HEK293 (cell line): ENCODE results near the gene TRAPPC10.

ENCODE experiments used
- IKZF3 ChIP-seq: fragments of 450-650 bp; IDR thresholded peaks from 2 replicates; pipeline ENCODE4 v1.5.0; 2018; ENCODE audit warnings: missing biosample characterization, mild to moderate bottlenecking, missing genetic modification characterization, moderate library complexity
- PRDM1 ChIP-seq: fragments of 450-650 bp; formaldehyde crosslinking; IDR thresholded peaks from 2 replicates; pipeline ENCODE4; 2016; ENCODE audit warnings: missing biosample characterization, missing genetic modification characterization
- PRDM10 ChIP-seq: fragments of 450-650 bp; formaldehyde crosslinking; IDR thresholded peaks from 2 replicates; pipeline ENCODE4 v1.5.1; 2016; ENCODE audit warnings: missing biosample characterization, missing genetic modification characterization
- PRDM6 ChIP-seq: fragments of 450-650 bp; formaldehyde crosslinking; IDR thresholded peaks from 2 replicates; pipeline ENCODE4 v1.5.1; 2017; ENCODE audit warnings: missing biosample characterization, missing genetic modification characterization
- TRIM28 ChIP-seq: IDR thresholded peaks from 2 replicates; pipeline ENCODE4 v1.6.1; 2011; ENCODE audit warnings: low read length, control low read depth, borderline replicate concordance
- ZBTB10 ChIP-seq: fragments of 450-650 bp; formaldehyde crosslinking; IDR thresholded peaks from 2 replicates; pipeline ENCODE4 v1.5.1; 2016; ENCODE audit warnings: missing biosample characterization, missing genetic modification characterization
- ZBTB48 ChIP-seq: fragments of 450-650 bp; formaldehyde crosslinking; IDR thresholded peaks from 2 replicates; pipeline ENCODE4 v1.5.1; 2016; ENCODE audit warnings: missing biosample characterization, missing genetic modification characterization
- ZBTB8A ChIP-seq: fragments of 450-650 bp; formaldehyde crosslinking; IDR thresholded peaks from 2 replicates; pipeline ENCODE4 v1.5.1; 2016; ENCODE audit warnings: missing biosample characterization, missing genetic modification characterization
- ZFP3 ChIP-seq: fragments of 450-650 bp; formaldehyde crosslinking; IDR thresholded peaks from 2 replicates; pipeline ENCODE4 v1.5.1; 2016; ENCODE audit warnings: low read depth, missing biosample characterization, missing genetic modification characterization
- ZNF398 ChIP-seq: fragments of 450-650 bp; formaldehyde crosslinking; IDR thresholded peaks from 2 replicates; pipeline ENCODE4 v1.5.1; 2017; ENCODE audit warnings: missing biosample characterization, missing genetic modification characterization
- ZNF555 ChIP-seq: fragments of 450-650 bp; formaldehyde crosslinking; conservative IDR thresholded peaks from 2 replicates; pipeline ENCODE4 v1.5.1; 2017; ENCODE audit warnings: missing biosample characterization, mild to moderate bottlenecking, missing genetic modification characterization, inconsistent platforms
- ZNF600 ChIP-seq: fragments of 450-650 bp; formaldehyde crosslinking; IDR thresholded peaks from 2 replicates; pipeline ENCODE4 v1.5.1; 2016; ENCODE audit warnings: missing biosample characterization, missing genetic modification characterization
- ZNF664 ChIP-seq: fragments of 450-650 bp; formaldehyde crosslinking; IDR thresholded peaks from 2 replicates; pipeline ENCODE4 v1.5.1; 2016; ENCODE audit warnings: missing biosample characterization, missing genetic modification characterization
- ZNF692 ChIP-seq: fragments of 450-650 bp; formaldehyde crosslinking; IDR thresholded peaks from 2 replicates; pipeline ENCODE4 v1.5.1; 2016; ENCODE audit warnings: missing biosample characterization, missing genetic modification characterization
- ZSCAN16 ChIP-seq: fragments of 450-650 bp; formaldehyde crosslinking; IDR thresholded peaks from 2 replicates; pipeline ENCODE4 v1.5.1; 2016; ENCODE audit warnings: missing biosample characterization, missing genetic modification characterization

Gene TRAPPC10

GRCh38 chr21:44013380-44014088, 1.4 kb downstream of the TRAPPC10 start (continued):
- peak; percentile 7; the same call in 1 of the 2 replicates for TF ChIP-seq ZNF692 (tag by site-specific recombination)
- no peak for TF ChIP-seq ZNF555 (tag by site-specific recombination)
- no peak for TF ChIP-seq ZBTB10 (tag by site-specific recombination)
- TF ChIP-seq IKZF3 (tag by site-specific recombination) = peak; percentile 41; the same call in 1 of the 2 replicates
- TF ChIP-seq ZNF600 (tag by site-specific recombination) = peak; percentile 28
- no peak for TF ChIP-seq ZBTB8A
- no peak for TF ChIP-seq ZBTB48 (tag by site-specific recombination)
- TF ChIP-seq ZSCAN16 = no peak
- TF ChIP-seq ZFP3 = no peak
- TF ChIP-seq ZNF664 (tag by site-specific recombination) = no peak
- TF ChIP-seq ZNF398 (tag by site-specific recombination) = no peak
- TF ChIP-seq PRDM10 (tag by site-specific recombination) = no peak
- peak; percentile 18; the same call in 1 of the 2 replicates for TF ChIP-seq PRDM1
- TF ChIP-seq PRDM6 (tag by site-specific recombination) = no peak
- no peak for TF ChIP-seq TRIM28
- TF ChIP-seq, all 188 proteins: peak for 9
